Measurements from ENCODE around the gene PARP8.
"Not testable (repeated sequence)": the region's sequence is repeated elsewhere in the genome, so short reads cannot be mapped to it uniquely, and the experiment has no call there.

The PARP8 gene

DNA sequence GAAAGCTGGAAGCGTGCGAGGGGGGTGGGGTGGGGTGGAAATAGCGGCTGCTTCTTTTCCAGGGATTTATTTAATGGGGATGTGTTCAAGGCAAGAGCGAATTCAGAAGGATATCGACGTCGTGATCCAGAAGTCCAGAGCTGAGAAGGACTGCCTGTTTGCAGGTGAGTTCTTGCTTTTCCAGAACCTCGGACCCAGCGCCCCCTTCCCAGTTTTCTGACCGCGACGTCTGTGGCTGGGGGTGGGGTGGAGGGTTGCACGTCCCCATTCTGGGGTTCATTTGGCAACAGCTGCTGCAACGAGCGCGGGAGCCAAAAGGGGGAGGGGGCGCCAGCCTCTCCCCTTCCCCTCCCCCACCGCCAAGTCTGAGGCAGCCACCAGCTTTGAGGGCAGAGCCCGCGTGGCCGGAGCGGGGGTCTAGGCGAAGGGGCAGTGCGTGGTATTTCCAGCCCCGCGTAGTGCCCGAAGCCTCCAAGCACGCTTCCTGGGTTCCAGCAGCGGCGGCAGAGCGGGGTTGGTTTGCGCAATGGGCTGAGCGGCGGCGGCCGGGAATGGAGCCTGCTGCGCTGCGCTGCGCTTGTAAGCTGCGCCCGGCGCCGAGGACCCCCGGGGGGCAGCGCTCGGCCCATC is 701 bp downstream of the PARP8 start:
- peaks cover 1% of the 10 kb centered on the region for H3K36me3 Mint-ChIP-seq
- no peaks in the 10 kb centered on the region for H3K9me3 Mint-ChIP-seq
- H3K27ac Mint-ChIP-seq: peak overlapping the region; percentile 95
- peak overlapping the region; percentile 100 for H3K4me3 Mint-ChIP-seq
- peaks cover 62% of the 10 kb centered on the region for H3K4me1 Mint-ChIP-seq
- H3K27me3 Mint-ChIP-seq: no peaks in the 10 kb centered on the region

DNA sequence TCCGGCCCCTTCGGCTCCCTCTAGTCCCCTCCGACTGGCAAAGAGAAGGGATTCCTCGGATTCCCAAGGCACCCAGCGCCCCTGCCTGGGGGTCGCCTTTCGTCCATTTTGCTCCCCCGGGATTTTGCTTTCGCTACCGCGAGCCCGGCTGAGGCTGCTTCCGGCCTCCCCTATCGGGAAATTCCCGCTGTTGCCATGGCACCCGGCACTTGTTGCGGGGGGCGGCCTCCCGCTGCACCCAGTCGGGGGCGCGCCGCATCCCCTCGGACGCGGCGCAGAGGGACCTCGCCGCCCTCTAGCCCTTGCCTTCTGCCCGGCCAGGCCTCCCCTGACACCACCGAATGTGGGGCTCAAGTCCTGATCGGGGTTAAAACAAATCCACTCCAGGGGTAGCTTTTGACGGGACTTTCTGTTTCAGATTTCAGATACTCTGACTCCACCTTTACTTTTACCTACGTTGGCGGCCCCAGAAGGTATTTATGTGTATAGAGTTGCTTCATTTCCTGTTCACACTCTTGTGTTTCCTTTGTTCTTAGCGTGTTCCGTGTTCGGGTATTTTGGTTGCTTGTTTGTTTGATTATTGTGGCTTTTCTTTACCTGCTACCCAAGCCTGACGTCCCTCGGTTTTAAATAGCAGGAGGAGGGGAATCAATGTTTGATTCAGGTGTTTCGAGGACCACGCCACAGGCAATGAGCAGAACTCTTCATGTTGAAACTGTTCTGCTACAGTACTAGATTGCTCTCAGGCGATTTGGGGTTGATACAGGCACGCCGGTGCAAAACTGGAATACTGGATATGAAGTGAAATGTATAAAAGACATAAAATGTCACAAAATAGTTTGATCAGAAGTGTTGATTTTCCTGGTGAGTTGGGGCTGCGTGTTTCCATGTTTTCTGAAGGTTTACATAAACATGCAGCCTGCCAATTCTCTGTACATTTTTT is 1.5 kb downstream of the PARP8 start:
- H3K36me3 Mint-ChIP-seq: peaks cover 3% of the 10 kb centered on the region

DNA sequence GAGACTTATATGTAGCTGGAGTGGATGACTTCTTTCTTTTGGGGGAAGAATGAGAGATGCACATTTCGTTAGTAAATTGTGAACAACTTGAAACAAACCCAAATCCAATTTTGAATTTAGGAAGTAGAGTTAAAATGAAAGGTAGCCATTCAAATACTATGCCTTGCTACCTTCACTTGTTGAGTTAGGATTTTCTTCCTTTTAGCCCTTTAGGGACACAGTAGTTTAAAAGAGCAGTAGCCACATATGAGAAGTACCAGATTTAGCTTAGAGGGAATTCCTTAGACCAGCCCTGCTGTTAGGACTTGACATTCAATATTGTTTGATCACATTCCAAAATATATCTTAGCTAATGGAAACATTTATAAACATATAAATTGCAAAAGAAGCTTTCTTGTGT is 2.2 kb downstream of the PARP8 start:
- Mint-ChIP-seq H3K4me1 (peaks cover 74% of the 10 kb centered on the region), H3K4me3 (peak overlapping the region; percentile 100), H3K27ac (peak overlapping the region; percentile 100)
- H3K36me3 Mint-ChIP-seq, H3K9me3 Mint-ChIP-seq, H3K27me3 Mint-ChIP-seq: not testable (repeated sequence)

More for the DNA sequence above, 1.5 kb downstream of the PARP8 start:
- peak overlapping the region; percentile 100 for H3K4me3 Mint-ChIP-seq
- no peaks in the 10 kb centered on the region for H3K27me3 Mint-ChIP-seq
- H3K4me1 Mint-ChIP-seq: peaks cover 70% of the 10 kb centered on the region
- H3K27ac Mint-ChIP-seq: peak overlapping the region; percentile 100
- no peaks in the 10 kb centered on the region for H3K9me3 Mint-ChIP-seq

DNA sequence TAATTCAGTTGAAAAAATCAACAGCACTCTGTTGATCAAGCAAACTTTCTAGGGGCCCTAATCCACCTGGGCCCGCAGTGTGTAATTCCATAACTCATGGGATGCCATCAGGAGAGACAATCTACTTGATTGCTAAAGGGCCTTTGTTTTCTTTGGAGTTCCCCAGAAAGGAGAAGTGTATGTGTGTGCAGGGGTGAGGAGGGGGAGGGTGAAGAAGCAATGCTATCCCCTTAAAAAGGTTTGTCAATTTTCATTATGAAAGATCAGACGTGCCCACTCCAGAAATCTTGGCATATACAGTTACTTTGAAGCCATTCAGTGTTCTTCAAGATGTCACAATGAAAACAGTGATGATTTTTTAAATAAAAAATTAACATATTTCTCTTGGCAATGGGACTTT is 6.2 kb downstream of the PARP8 start:
- Mint-ChIP-seq H3K4me3 (no peak overlapping the region), H3K27ac (peak overlapping the region; percentile 24), H3K27me3 (no peaks in the 10 kb centered on the region), H3K36me3 (peaks cover 14% of the 10 kb centered on the region), H3K9me3 (no peaks in the 10 kb centered on the region), H3K4me1 (peaks cover 90% of the 10 kb centered on the region)

DNA sequence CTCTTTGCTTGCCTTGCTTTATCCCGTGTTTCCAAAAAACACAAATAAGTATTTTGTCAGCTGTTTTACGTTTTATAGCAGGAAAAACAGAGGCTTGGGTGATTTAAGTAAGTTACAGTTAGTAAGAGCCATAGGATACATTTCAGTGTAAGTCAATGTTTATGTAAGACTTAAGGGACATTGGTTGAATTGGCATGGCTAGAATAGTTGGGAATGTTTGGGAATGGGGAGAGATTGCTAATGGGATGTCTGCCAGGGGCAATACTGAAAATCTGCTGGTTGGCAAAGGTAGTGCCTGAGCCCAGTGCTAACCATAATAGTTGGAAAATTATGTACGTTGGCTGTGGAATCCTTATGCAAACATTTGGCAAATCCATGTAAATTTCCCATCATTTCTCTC is 7.0 kb downstream of the PARP8 start:
- H3K27ac Mint-ChIP-seq, H3K27me3 Mint-ChIP-seq, H3K4me3 Mint-ChIP-seq, H3K9me3 Mint-ChIP-seq: not testable (repeated sequence)
- Mint-ChIP-seq H3K4me1 (peaks cover 91% of the 10 kb centered on the region), H3K36me3 (peaks cover 14% of the 10 kb centered on the region)

DNA sequence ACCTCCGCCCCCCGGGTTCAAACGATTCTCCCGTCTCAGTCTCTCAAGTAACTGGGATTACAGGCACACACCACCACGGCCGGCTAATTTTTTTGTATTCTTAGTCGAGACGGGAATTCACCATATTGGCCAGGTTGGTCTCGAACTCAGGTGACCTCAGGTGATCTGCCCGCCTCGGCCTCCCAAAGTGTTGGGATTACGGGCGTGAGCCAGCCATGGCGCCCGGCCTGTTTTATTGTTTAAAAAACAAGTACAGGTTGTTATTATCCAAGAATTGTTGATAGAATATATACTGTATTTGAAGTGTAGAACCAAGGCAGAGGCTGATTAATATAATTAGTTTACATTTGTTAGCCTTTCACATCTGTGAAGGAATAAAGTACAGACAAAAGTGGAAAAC is 8.9 kb downstream of the PARP8 start:
- no peak overlapping the region for H3K4me3 Mint-ChIP-seq
- H3K27me3 Mint-ChIP-seq: no peaks in the 10 kb centered on the region
- peaks cover 16% of the 10 kb centered on the region for H3K36me3 Mint-ChIP-seq
- H3K4me1 Mint-ChIP-seq: peaks cover 92% of the 10 kb centered on the region
- no peaks in the 10 kb centered on the region for H3K9me3 Mint-ChIP-seq
- H3K27ac Mint-ChIP-seq: no peak overlapping the region

DNA sequence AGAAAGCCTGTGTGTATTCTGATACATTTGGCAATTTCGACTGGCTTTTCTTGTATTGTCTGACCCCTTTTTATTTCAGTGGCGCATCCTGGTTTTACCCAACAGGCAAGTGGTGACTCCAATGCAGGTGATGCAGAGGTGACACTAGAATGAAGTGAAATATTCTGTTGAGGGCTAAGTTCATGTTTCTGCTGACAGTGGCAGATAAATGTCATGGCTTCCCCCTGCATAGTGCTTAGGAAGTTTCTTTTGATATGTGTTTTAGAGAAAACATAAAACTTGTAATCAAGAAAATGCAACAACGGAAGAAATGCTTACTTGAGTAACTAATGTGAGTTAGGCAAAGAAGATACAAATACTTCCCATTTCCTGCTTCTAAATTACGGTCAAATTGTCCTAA is 13.1 kb downstream of the PARP8 start:
- not testable (repeated sequence) for H3K27ac Mint-ChIP-seq, H3K27me3 Mint-ChIP-seq, H3K9me3 Mint-ChIP-seq, H3K4me3 Mint-ChIP-seq
- peaks cover 14% of the 10 kb centered on the region for H3K36me3 Mint-ChIP-seq
- H3K4me1 Mint-ChIP-seq: peaks cover 91% of the 10 kb centered on the region

DNA sequence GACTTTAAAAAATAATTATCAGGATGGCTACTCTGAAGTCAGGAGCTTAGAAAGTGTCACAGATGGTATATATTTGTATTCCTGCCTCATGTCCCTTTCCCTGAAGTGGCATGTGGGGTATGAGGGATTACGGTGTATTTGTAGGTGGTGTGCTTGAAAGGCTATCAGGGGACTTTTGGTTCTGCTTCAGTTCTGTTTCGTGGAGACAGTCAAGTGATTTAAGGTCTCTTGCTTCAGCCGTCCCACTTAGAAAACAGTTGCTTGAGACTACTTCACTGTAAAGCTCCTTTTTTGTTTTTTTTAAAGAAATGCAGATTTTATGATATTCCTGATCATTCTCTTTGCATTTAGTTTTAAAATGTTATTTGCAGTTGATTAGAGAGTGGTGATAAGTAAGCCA is 18.3 kb downstream of the PARP8 start:
- no peaks in the 10 kb centered on the region for H3K27me3 Mint-ChIP-seq
- H3K9me3 Mint-ChIP-seq: no peaks in the 10 kb centered on the region
- H3K36me3 Mint-ChIP-seq: peaks cover 31% of the 10 kb centered on the region
- H3K4me1 Mint-ChIP-seq: peaks cover 73% of the 10 kb centered on the region
- H3K27ac Mint-ChIP-seq: no peak overlapping the region
- no peak overlapping the region for H3K4me3 Mint-ChIP-seq

DNA sequence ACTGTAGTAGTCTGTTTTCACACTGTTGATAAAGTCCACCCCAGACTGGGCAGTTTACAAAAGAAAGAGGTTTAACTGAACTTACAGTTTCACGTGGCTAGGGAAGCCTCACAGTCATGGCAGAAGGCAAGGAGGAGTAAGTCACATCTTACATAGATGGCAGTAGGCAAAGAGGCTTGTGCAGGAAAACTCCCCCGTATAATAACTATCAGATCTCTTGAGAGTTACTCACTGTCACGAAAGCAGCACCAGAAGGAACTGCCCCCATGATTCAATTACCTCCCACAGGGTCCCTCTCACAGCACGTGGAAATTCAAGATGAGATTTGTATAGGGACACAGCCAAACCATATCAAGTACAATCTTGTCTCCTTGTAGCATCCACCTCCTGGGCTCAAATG is 21.1 kb downstream of the PARP8 start:
- H3K36me3 Mint-ChIP-seq: peaks cover 33% of the 10 kb centered on the region
- H3K9me3 Mint-ChIP-seq: no peaks in the 10 kb centered on the region
- peak overlapping the region; percentile 53 for H3K27ac Mint-ChIP-seq
- H3K27me3 Mint-ChIP-seq: no peaks in the 10 kb centered on the region
- H3K4me3 Mint-ChIP-seq: no peak overlapping the region
- peaks cover 48% of the 10 kb centered on the region for H3K4me1 Mint-ChIP-seq

DNA sequence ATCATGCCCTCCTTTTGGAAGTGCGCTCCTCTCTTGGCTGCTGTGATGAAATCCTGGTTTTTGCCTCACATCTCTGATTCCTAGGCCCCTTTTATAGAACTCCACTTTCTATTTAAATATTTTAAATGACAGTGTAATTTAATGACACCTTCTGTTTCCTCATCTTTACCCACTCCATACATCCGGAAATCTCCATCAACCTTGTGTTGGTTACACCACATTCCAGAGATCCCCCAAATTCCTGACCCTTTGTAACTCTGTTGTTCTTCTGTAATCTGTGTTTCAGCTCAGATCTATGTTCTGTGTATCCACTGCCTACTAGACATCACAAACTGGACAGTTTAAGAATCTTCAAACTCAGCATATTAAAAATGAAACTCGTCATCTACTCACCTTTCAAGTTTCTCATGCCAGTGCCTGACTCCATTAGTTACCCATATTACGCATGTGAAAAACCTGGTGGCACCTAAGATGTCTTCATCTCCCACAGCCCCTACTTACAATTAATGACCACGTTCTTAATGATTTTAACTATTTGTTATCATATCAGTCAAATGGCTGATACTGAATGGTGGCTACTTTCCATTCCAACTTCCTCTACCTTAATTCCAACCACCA is 25.1 kb downstream of the PARP8 start:
- Mint-ChIP-seq H3K27ac (no peak overlapping the region), H3K4me1 (peaks cover 35% of the 10 kb centered on the region)

DNA sequence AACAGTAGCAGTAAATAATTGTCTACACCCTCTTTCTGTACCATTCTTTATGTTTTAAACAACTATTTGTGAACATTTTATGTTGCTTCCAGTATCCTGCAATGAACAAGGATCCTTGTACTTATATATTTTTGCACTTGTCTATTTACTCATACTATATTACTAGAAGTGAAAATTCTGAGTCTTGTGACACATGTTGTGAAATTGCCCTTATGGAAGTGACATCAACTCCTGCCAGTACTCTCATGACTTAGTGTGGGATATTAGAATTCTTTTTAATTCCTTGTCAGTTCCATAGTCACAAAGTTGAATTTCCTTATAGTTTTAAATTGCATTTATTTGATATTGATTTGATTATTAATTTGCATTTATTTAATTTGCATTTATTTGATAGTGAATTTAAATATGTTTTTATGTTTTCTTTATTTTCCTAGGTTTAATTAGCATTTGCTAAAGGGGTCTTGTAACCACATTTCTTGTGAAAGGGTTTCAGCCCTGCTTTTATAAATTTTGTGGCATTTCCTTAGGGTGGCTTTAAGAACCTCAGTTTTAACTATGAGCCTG is 27.7 kb downstream of the PARP8 start:
- Mint-ChIP-seq H3K4me3 (no peak overlapping the region), H3K9me3 (no peaks in the 10 kb centered on the region), H3K27me3 (no peaks in the 10 kb centered on the region), H3K36me3 (peaks cover 12% of the 10 kb centered on the region), H3K4me1 (peaks cover 39% of the 10 kb centered on the region), H3K27ac (peak overlapping the region; percentile 52)

More for the DNA sequence above, 25.1 kb downstream of the PARP8 start:
- H3K9me3 Mint-ChIP-seq: no peaks in the 10 kb centered on the region
- peaks cover 17% of the 10 kb centered on the region for H3K36me3 Mint-ChIP-seq
- no peaks in the 10 kb centered on the region for H3K27me3 Mint-ChIP-seq
- no peak overlapping the region for H3K4me3 Mint-ChIP-seq

DNA sequence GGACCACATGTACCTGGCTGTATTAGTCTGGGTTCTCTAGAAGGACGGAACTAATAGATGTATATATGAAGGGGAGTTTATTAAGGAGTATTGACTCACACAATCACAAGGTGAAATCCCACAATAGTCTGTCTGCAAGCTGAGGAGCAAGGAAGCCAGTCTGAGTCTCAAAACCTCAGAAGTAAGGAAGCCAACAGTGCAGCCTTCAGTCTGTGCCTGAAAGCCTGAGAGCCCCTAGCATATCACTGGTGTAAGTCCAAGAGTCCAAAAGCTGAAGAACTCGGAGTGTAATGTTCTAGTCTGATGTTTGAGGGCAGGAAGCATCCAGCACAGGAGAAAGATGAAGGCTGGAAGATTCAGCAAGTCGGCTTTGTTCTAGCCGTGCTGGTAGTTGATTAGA is 28.2 kb downstream of the PARP8 start:
- H3K4me1 Mint-ChIP-seq: peaks cover 44% of the 10 kb centered on the region
- H3K4me3 Mint-ChIP-seq, H3K27me3 Mint-ChIP-seq, H3K9me3 Mint-ChIP-seq: not testable (repeated sequence)
- peak overlapping the region; percentile 38 for H3K27ac Mint-ChIP-seq
- H3K36me3 Mint-ChIP-seq: peaks cover 11% of the 10 kb centered on the region

DNA sequence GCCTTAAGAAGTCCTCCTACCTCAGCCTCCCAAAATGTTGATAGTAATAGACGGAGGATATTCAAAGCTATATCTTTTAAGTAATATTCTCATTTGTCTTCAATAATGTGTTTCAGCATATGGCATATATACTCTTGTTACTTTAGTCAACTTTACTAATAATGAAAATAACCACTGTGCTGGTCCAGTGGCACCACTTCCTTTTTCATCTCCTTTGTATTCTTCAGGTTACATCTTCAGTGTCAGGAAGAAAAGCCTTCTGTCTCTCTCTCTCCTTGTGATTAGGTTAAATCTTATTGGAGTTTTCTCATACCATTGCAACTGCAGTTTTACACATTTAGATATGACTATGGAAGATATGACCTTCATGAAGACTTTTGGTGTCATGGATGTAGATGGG is 31.3 kb downstream of the PARP8 start:
- H3K27ac Mint-ChIP-seq: peak overlapping the region; percentile 90
- peaks cover 75% of the 10 kb centered on the region for H3K4me1 Mint-ChIP-seq
- no peaks in the 10 kb centered on the region for H3K27me3 Mint-ChIP-seq
- H3K4me3 Mint-ChIP-seq: no peak overlapping the region
- H3K36me3 Mint-ChIP-seq: peaks cover 13% of the 10 kb centered on the region
- no peaks in the 10 kb centered on the region for H3K9me3 Mint-ChIP-seq

DNA sequence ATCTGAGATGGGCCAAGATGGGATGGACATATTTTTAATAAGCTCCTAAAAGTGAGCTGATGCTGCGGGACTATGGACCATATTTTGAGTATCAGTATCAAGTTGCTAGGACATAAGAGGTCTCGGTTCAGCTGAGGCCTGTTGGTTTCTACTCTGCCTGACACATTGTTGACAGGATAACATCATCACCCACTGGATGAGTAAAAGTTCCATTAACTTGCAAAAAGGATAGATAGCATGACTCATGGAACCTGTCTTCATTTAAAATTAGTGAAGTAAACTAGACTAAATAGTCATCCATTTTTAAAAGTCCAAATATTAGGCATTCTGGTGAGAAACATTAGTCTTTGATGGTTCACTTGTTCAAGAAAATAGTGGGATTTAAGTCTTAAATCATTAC is 33.3 kb downstream of the PARP8 start:
- H3K4me3 Mint-ChIP-seq: peak overlapping the region; percentile 20
- no peaks in the 10 kb centered on the region for H3K9me3 Mint-ChIP-seq
- peak overlapping the region; percentile 96 for H3K27ac Mint-ChIP-seq
- peaks cover 86% of the 10 kb centered on the region for H3K4me1 Mint-ChIP-seq
- H3K27me3 Mint-ChIP-seq: no peaks in the 10 kb centered on the region
- peaks cover 15% of the 10 kb centered on the region for H3K36me3 Mint-ChIP-seq

DNA sequence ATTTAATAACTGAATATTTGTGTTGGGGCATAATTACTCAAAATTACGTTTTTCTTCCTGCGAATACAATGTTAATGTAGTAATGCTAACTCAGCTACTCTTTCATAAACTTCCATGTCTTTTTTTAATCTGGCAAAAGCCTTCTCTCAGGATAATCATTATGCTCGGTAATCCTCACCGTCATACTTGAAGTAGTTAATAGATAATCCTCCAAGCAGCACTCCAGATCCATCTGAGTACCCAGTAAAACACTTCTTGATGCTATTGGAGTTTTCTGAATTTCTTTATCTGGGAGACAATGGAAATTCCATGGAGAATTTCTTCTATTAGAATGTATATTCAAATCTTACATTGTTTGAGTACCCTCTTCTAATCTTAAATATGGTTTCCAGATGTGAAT is 34.3 kb downstream of the PARP8 start:
- no peak overlapping the region for H3K4me3 Mint-ChIP-seq

More for the DNA sequence above, 34.3 kb downstream of the PARP8 start:
- peaks cover 87% of the 10 kb centered on the region for H3K4me1 Mint-ChIP-seq
- H3K27ac Mint-ChIP-seq: peak overlapping the region; percentile 97
- H3K27me3 Mint-ChIP-seq: no peaks in the 10 kb centered on the region
- no peaks in the 10 kb centered on the region for H3K9me3 Mint-ChIP-seq
- H3K36me3 Mint-ChIP-seq: peaks cover 15% of the 10 kb centered on the region

All from activated naive CD4-positive, alpha-beta T cell treated with anti-CD3 and anti-CD28 coated beads, Interleukin-2, amount 50 U/mL, for 24 hours (primary cell).